ENCODE data around the gene VPS37B.

VPS37B gene

GRCh38 chr12:122888232-122888752 is 7.6 kb downstream of the VPS37B start:
- H3K4me3 ChIP-seq (ENCODE audit: low read depth, low read length), result no peak overlapping the region
- no peak for TF ChIP-seq CTCF (IDR thresholded peaks at IDR 0.05; ENCODE audit: low read depth, low read length)
- DNase-seq (ENCODE audit: low read depth, low spot score), result peak; percentile 81
- in situ Hi-C loops (cut with HindIII; ENCODE audit: low sequenced_read_pairs), result no loop called here

GRCh38 chr12:122887819-122888212 is 8.1 kb downstream of the VPS37B start:
- H3K4me3 ChIP-seq (ENCODE audit: low read depth, low read length), result no peak overlapping the region
- DNase-seq (ENCODE audit: low read depth, low spot score), result no peak
- TF ChIP-seq CTCF (IDR thresholded peaks at IDR 0.05; ENCODE audit: low read depth, low read length), result no peak
- in situ Hi-C loops (cut with HindIII; ENCODE audit: low sequenced_read_pairs), result no loop called here

GRCh38 chr12:122886851-122887818 is 8.8 kb downstream of the VPS37B start:
- in situ Hi-C loops (cut with HindIII; ENCODE audit: low sequenced_read_pairs), result no loop called here
- peak; percentile 73 for DNase-seq (ENCODE audit: low read depth, low spot score)
- TF ChIP-seq CTCF (IDR thresholded peaks at IDR 0.05; ENCODE audit: low read depth, low read length), result no peak
- H3K4me3 ChIP-seq (ENCODE audit: low read depth, low read length), result no peak overlapping the region

DNA sequence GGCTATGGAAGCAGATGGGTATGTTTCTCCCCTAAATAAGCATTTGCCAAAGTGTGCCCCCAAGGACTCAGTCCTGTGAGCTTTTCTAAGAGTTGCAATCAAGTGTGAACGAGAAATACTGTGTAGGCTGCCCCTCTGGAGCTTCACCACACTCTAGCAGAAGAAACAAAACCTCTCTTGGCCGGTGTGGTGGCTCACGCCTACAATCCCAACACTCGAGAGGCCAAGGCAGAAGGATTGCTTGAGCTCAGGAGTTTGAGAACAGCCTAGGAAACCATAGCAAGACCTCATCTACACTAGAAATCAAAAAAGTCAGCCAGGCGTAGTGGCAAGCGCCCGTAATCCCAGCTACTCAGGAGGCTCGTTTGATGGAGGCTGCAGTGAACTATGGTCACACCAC is 9.8 kb downstream of the VPS37B start:
- no peak for TF ChIP-seq CTCF (IDR thresholded peaks at IDR 0.05; ENCODE audit: low read depth, low read length)
- DNase-seq (ENCODE audit: low read depth, low spot score), result no peak
- in situ Hi-C loops (cut with HindIII; ENCODE audit: low sequenced_read_pairs), result no loop called here
- H3K4me3 ChIP-seq (ENCODE audit: low read depth, low read length), result no peak overlapping the region

DNA sequence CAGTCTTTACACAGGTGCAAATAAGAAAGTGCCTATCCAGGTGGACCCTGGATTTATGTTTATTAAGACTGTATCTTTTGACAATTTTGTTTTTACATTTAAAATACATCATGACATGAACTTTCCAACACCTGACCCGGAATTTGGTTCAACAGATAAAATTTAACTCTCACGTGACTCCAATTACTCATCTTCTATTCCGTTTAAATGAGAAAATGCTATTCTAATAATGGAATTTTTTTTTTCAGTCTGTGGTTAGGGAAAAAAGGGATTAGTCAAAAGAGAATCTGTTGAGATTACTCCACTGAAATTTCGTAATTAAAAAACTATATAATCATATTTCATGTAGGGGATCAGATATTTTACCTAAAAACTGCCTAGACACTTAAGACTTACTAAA is 11.1 kb downstream of the VPS37B start:
- H3K4me3 ChIP-seq (ENCODE audit: low read depth, low read length), result no peak overlapping the region
- no peak for DNase-seq (ENCODE audit: low read depth, low spot score)
- in situ Hi-C loops (cut with HindIII; ENCODE audit: low sequenced_read_pairs), result no loop called here
- TF ChIP-seq CTCF (IDR thresholded peaks at IDR 0.05; ENCODE audit: low read depth, low read length), result no peak

- TF ChIP-seq CTCF (IDR thresholded peaks at IDR 0.05; ENCODE audit: low read depth, low read length), result no peak
- no peak overlapping the region for H3K4me3 ChIP-seq (ENCODE audit: low read depth, low read length)
- in situ Hi-C loops (cut with HindIII; ENCODE audit: low sequenced_read_pairs), result no loop called here
- DNase-seq (ENCODE audit: low read depth, low spot score), result no peak
Measured at GRCh38 chr12:122884091-122884826, 11.7 kb downstream of the VPS37B start.
